Stimulated activated CD4-positive, alpha-beta T cell treated with anti-CD3 and anti-CD28 coated beads, Interleukin-4, amount 100 ng/mL, for 1 hour (primary cell): ENCODE results near the gene CSNK2B.

Experiments used
- DNase-seq: peaks from one replicate; pipeline ENCODE4 v3.0.0-alpha.2; 2020

Gene CSNK2B

DNA sequence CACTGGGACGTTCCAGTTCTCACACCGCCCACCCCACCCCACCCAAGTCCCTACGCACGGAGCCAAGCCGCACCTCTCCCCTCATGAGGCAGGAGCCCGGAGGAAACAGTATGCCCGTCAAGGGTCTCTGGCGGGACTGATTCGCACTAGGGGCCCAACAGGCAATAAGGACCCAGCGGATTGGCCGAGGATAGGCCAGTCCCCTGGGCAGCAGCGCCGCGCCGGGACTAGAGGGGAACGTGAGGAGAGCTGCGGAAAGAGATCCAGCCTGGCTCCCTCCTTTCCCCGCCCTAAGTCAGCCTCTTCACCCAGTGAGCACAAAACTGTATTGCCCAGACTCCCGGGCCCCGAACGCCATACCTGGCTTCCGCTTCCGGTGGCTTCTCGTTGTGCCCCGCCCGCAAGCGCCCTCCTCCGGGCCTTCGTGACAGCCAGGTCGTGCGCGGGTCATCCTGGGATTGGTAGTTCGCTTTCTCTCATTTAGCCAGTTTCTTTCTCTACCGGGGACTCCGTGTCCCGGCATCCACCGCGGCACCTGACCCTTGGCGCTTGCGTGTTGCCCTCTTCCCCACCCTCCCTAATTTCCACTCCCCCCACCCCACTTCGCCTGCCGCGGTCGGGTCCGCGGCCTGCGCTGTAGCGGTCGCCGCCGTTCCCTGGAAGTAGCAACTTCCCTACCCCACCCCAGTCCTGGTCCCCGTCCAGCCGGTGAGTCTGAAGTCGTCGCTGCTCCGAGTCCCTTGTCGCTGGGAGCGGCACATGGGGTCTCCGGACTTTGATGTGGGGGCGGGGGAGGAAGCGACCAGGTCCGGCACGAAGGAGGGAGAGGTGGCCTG is at the start of gene CSNK2B:
Gene CSNK2B (plus strand): TSS at position 580 of the 836 bp plus-strand sequence. CDS start 752 bp downstream, outside the sequence.
- peak; percentile 97 for DNase-seq

DNA sequence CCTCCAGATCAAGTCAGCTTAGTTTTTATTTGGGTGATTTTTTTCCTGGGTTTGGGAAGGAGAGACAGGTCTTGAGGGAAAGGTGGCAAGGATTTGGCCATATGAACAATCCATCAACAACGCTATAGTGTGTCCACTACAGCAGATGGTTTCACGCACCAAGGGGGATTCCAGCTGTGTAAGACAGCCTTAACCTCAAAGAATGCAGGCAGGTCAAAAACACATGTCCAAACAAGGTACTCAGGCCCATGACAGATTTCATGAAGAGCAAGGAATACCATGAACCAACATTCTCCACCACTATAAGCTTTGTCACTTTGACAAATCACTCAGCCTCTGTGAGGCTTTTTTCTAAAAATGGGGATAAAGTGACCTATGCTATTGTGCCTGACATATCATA is 48.9 kb upstream of the CSNK2B start:
- DNase-seq, result no peak

DNA sequence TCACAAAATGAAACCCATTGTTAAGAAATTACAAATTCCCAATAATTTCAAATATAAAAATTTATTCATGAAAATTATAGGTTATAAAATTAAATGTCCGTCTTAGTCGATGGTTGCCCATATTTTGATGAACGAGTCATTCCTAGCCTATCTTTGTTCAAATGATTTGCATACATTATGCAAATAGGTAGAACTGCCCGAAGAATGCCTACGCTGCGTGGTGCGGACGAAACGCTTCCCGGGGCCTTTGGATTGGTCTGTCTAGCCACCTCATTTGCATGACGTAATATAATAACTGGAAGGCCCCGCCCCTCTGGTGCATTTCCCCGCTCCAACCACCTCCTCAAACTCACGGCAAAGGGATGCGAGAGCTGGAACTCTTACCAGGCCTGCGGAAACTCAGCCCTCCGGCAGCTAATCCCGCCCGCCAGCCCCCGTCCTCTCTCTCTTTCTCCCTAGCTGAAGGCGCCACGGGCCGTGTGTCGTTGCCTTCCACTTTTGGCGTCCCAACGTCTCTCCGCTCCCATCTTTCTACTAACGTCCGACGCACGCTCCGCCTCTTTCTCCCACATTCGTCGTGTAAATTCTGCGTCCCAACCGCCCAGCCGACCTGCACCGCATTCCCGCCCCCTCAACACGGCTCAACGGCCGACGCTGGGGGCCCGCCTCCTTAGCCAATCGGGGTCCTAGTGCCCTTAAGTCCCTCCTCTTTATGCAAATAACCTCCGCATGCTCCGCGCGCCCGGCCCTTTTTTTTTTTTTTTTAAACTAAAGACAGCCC is 45.9 kb upstream of the CSNK2B start:
- DNase-seq, result peak; percentile 95

DNA sequence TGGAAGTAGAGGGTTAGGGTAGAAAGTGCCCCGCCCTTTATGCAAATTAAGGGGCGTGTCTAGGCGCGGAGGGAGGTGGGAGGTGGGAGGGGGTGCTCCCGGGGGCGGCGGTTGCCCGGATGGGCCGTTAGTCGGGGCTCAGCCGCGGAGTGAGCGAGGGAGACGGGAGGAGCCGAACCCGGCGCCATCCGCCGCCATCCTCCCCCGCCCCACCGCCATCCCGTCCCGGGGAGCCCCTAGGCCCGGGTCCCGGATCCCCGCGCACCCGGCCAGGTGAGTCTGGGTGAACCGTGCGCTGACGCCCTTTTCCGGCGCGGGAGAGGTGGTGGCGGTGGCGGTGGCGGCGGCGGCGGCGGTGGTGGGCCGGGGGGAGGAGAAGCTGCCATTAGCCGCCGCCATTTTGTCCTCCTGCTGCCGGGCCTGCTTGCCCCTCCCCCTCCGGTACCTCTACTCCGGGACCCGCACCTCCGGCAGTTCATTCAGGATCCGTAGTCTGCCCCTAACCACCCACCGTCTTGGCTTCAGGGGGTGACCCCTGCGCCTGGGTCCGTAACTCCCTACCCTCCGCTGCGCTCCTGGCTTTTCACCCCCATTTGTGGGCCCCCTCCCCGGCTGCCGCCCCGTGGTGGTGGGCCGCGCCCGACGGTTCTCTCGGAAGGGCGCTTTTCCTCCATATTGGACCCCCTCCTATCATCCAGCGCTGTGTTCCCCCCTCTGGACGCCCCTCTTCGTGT is 45.1 kb upstream of the CSNK2B start, which contains the start of gene PRRC2A:
Gene PRRC2A (plus strand): TSS at position 130 of the 734 bp plus-strand sequence. CDS start 2,075 bp downstream, outside the sequence.
- peak; percentile 93 for DNase-seq

DNA sequence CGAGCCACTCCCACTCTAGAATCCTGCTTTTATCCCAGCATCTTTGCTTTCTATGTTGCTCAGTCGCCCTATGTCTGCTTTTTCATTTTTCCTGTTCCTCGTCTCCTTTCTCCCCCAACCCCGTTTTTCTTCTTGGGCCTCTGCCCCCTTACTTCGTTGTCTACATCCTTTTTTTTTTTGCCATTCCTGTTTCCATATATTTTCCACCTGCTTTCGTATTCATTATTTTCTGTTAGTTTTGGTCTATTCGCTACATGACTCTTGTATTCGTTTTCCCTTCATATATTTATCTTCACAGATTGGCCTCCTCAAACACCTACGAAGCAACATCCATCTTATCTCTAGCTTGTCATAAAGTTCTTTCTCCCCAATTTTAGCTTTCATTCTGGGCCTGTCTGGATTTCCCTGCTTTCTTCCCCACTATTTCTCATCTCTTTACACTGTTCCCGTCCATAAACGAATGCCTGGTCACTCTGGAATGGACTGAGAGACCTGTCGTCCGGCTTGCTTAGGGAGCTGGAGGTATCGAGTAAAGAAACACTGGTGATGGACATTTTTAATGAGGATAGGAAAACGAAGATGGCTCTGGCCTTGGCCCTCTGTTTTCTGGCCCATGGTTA is 44.5 kb upstream of the CSNK2B start:
- no peak for DNase-seq

DNA sequence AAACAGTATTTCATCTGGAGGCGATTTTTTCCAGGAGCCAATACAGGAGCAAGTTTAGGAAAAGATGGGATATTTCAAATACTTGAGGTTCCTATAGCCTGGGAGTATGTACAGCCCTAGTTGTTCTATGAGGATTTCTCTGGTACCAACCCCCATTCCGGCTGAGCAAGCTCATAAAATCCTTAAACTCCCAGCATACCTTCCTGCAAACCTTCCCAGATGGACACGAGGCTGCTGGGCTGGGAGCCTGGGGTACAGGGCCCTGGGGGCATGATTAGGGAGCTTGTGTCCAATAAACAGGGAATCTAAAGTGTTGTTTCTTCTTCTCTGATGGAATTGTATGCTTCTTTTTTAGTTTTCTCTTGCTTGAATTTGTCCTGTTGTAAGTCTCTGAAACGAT is 43.9 kb upstream of the CSNK2B start:
- no peak for DNase-seq

DNA sequence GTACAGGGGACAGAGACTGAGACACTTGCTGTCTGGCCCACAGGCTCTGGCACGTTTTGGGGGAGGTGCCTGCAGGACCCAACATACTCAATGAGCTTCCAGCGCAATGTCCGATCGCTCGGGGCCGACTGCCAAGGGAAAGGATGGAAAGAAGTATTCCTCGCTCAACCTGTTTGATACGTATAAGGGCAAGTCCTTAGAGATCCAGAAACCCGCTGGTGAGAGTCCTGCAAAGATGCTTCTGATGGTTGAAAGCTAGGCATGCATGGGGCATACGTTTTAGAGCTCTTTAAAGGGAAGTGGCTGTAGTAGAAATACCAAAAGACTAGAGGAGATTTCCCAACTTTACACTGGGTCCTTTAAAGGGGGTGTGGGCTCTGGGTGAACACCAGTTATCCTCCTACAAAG is 43.2 kb upstream of the CSNK2B start:
- no peak for DNase-seq

DNA sequence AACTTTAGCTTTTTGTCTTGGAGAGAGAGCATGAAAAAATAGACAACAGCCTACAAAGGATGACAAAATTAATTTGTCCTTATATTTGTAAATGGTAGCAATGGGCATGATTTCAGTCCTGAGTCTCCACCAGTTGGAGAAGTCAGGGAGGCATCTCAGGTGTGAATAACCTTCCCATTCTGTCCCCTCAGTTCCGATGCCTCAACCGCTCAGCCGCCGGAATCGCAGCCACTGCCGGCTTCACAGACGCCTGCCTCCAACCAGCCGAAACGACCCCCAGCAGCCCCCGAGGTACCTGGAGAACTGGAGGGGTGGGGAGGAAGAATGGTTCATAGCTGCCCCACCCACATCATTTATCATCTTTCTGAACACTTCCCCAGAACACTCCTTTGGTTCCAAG is 41.8 kb upstream of the CSNK2B start:
- DNase-seq, result no peak

DNA sequence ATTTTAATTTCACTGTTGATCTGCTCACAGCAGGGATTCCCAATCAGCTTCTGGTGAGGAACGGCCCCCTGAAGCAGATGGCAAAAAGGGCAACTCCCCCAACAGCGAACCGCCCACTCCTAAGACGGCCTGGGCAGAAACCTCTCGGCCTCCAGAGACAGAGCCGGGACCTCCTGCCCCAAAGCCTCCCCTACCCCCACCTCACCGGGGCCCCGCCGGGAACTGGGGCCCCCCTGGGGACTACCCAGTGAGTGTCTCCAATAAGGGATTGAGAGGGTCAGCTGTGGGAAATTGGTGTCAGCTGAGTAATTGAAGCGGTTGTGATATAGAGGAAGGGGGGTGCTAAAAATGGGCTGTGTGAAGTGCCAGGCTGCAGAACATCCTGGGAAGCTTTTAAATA is 38.9 kb upstream of the CSNK2B start:
- DNase-seq, result no peak

DNA sequence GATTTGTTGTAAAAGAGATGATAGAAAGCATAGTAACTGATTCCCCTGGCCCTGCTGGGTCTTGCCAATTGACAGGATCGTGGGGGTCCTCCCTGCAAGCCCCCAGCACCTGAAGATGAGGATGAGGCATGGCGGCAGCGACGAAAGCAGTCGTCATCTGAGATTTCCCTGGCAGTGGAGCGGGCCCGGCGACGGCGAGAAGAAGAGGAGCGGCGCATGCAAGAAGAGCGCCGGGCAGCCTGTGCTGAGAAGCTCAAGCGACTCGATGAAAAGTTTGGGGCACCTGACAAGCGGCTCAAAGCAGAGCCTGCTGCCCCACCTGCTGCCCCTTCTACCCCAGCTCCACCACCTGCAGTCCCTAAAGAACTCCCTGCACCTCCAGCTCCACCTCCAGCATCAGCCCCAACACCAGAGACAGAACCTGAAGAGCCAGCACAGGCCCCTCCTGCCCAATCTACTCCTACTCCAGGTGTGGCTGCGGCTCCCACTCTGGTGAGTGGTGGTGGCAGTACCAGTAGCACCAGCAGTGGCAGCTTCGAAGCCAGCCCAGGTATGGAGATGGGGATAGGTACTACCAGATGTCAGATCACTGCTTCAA is 38.1 kb upstream of the CSNK2B start:
- no peak for DNase-seq

DNA sequence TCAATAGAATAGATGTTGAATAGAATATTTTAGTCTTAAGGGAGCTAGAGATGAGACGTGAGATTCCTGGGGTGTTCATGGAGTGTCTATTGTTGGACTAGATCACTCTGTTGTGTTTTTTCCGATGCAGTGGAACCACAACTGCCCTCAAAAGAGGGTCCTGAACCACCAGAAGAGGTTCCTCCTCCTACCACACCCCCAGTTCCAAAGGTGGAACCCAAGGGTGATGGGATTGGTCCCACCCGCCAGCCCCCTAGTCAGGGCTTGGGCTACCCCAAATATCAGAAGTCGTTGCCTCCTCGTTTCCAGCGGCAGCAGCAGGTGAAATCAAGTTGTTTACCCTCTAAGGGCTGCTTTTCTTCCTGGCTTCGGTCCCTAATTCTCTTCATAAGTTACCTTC is 36.9 kb upstream of the CSNK2B start:
- DNase-seq, result no peak

DNA sequence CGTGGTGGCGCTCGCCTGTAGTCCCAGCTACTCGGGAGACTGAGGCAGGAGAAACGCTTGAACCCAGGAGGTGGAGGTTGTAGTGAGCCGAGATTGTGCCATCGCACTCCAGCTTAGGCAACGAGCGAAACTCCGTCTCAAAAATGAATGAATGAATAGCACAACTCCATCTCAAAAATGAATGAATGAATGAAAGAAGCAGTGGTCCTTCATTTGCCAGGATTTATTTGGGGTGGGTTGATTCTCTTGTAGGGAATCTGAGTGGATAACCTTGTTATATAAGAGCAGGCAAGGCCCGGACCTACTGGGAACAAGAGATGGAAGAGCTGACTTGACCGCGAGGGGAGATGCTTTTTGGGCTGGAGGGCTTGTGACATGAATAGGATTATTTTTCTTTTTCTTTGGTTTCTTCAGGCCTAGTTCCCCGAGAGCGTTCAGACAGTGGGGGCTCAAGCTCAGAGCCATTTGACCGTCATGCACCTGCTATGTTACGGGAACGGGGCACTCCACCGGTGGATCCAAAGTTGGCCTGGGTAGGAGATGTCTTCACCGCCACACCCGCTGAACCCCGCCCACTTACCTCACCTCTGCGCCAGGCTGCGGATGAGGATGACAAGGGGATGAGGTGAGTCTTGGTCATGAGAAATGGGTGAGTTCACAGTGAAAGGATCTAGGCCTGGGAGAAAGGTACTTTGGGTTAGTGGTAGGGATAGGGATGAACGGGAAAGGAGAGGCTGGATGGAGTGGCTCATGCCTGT is 35.5 kb upstream of the CSNK2B start:
- DNase-seq, result no peak

DNA sequence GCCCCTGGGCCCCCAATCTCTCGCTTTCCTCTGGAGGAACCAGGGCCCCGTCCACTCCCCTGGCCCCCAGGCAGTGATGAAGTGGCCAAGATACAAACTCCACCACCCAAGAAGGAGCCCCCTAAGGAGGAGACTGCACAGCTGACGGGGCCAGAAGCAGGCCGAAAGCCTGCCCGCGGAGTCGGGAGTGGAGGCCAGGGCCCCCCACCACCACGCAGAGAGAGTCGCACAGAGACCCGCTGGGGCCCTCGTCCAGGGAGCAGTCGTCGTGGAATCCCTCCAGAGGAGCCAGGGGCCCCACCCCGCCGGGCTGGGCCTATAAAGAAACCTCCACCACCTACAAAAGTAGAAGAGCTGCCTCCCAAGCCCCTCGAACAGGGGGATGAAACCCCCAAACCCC is 34.7 kb upstream of the CSNK2B start:
- no peak for DNase-seq

DNA sequence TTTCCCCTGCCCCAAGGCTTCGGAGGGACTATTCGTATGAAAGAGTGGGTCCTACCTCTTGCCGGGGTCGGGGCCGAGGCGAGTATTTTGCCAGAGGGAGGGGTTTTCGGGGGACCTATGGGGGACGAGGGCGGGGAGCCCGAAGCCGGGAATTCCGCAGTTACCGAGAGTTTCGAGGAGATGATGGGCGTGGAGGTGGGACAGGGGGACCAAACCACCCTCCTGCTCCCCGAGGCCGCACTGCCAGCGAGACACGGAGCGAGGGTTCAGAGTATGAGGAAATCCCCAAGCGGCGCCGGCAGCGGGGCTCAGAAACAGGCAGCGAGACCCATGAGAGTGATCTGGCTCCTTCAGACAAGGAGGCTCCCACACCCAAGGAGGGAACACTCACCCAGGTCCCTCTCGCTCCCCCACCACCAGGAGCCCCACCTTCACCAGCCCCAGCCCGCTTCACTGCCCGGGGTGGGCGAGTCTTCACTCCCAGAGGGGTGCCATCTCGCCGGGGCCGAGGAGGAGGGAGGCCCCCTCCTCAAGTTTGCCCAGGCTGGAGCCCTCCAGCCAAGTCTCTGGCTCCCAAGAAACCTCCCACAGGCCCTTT is 34.1 kb upstream of the CSNK2B start:
- DNase-seq, result no peak

DNA sequence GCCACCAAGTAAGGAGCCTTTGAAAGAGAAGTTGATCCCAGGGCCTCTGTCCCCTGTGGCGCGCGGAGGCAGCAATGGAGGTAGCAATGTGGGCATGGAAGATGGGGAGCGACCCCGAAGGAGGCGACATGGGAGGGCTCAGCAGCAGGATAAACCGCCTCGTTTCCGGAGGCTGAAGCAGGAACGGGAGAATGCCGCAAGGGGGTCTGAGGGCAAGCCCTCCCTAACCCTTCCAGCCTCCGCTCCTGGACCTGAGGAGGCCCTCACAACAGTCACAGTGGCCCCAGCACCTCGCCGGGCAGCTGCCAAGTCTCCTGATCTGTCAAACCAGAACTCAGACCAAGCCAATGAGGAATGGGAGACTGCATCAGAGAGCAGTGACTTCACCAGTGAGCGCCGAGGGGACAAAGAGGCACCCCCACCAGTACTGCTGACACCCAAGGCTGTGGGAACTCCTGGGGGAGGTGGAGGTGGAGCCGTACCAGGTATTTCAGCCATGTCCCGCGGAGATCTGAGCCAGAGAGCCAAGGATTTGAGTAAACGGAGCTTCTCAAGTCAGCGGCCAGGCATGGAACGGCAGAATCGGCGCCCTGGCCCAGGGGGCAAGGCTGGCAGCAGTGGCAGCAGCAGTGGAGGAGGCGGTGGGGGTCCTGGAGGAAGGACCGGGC is 33.5 kb upstream of the CSNK2B start:
- DNase-seq, result no peak

DNA sequence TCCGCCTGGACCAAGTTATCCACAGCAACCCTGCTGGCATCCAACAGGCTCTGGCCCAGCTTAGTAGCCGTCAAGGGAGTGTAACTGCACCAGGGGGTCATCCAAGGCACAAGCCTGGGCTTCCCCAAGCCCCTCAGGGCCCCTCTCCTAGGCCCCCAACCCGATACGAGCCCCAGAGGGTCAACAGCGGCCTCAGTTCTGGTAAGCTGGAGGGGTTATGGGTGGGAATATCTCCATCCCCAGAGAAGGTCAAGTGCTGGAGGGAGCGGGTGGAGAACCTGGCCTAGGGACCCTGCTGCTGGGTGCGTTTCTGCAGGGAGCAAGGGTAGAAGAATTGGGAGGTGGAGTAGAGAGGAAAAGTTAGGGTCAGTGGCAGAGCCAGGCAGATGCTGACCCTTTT is 32.4 kb upstream of the CSNK2B start:
- no peak for DNase-seq

DNA sequence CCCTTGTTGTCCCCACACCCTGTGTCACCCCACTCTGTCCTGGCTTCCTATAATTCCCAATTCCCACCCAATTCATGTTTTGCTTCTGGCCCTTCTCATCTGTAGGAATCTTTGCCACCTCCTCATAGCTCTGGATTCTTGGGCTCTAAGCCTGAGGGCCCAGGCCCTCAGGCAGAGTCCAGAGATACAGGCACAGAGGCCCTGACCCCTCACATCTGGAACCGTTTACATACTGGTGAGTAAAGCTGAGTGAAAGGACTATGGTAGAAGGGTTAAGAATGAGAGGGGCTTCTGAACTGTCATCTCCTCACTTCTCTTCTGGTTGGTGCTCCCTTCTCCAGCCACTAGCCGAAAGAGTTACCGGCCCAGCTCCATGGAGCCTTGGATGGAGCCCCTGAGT is 31.7 kb upstream of the CSNK2B start:
- no peak for DNase-seq

DNA sequence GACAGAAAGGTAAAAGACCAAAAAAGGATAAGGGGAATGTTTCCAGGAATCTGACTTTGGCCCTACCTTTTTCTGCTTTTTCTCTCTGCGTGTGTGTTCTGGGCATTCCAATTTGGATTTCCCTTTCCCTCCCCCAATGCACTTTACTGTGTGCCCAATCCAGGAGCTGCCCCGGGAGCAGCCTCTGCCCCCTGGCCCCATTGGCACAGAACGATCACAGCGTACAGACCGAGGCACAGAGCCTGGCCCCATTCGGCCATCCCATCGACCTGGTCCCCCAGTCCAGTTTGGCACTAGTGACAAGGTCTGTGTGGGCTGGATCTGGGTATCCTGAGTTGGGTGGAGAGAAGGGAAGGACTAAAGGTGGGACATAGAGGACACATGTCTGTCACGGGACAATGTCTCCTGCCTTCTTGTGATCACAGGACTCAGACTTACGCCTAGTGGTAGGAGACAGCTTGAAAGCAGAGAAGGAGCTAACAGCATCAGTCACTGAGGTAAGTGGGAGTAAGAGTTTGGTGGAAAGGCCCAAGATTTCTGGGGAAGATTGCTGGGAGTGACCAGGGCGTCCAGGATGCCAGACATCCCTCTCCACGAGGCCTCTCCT is 30.8 kb upstream of the CSNK2B start:
- DNase-seq, result no peak

DNA sequence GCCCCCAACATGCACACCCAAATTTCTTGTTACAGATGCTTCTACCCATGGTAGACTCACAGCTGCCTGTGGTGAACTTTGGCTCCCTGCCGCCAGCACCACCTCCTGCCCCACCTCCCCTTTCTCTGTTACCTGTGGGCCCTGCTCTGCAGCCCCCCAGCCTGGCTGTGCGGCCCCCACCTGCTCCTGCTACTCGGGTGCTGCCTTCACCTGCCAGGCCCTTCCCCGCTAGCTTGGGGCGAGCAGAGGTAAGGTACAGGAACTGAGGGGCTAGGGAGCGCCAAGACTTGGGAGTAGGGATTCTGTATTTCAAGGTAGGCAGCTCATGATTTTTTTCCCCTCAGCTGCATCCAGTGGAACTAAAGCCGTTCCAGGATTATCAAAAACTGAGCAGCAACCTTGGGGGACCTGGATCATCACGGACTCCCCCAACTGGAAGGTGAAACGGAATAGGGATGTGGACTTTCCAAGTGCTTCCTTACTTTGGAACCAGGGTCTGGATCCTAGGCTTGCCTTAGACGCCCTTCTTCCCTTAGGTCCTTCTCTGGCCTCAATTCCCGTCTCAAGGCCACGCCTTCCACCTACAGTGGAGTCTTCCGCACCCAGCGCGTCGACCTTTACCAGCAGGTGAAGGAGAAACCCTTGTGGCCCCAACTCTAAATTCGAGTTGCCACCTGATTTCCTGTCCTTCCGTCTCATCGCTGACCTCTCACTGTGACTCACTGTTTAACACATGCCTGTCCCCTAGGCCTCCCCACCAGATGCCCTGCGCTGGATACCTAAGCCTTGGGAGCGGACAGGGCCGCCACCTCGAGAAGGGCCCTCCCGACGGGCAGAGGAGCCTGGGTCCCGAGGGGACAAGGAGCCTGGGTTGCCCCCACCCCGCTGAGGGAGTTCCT is 28.9 kb upstream of the CSNK2B start:
- DNase-seq, result no peak
